ENCODE measurements around the gene PRKAA2. TPM values are rescaled to one million over a fixed set of nuclear protein-coding genes. Genes with fewer than 3 reads are reported as not detected.

PRKAA2 gene
- total and polyA plus RNA-seq, 8 donors, result 1.2 to 4.1 (median 2.1) TPM

GRCh38 chr1:56665384-56665783 lies 20.3 kb downstream of the PRKAA2 start:
- Histone ChIP-seq H3K4me1 (no peaks in the 10 kb centered on the region), H3K36me3 (no peaks in the 10 kb centered on the region), H3K9me3 (no peaks in the 10 kb centered on the region), H3K4me3 (no peak overlapping the region), H3K27ac (no peak overlapping the region), H3K27me3 (no peaks in the 10 kb centered on the region)
- no peak for FAIRE-seq
- intact Hi-C loops (cut with DNase I), result no loop called here
- DNase-seq, result no peak
- no peak for ATAC-seq
- 97 to 100% methylated on average over 1 of the region's 1 CpG for WGBS, 2 donors
- no peak for TF ChIP-seq CTCF (IDR thresholded peaks at IDR 0.05)

GRCh38 chr1:56666112-56666608 lies 21.0 kb downstream of the PRKAA2 start:
- no peak for TF ChIP-seq CTCF (IDR thresholded peaks at IDR 0.05)
- WGBS, 2 donors, result 60 to 71% methylated on average over 3 of the region's 3 CpGs
- H3K4me3 ChIP-seq, result no peak overlapping the region
- FAIRE-seq (no peak), DNase-seq (no peak), ATAC-seq (no peak)
- no peaks in the 10 kb centered on the region for H3K36me3 ChIP-seq
- no peaks in the 10 kb centered on the region for H3K9me3 ChIP-seq
- H3K27me3 ChIP-seq, result no peaks in the 10 kb centered on the region
- no peaks in the 10 kb centered on the region for H3K4me1 ChIP-seq
- no peak overlapping the region for H3K27ac ChIP-seq
- intact Hi-C loops (cut with DNase I), result no loop called here

- FAIRE-seq (no peak), DNase-seq (no peak), ATAC-seq (no peak)
- Histone ChIP-seq H3K27me3 (no peaks in the 10 kb centered on the region), H3K36me3 (no peaks in the 10 kb centered on the region), H3K9me3 (no peaks in the 10 kb centered on the region), H3K27ac (no peak overlapping the region), H3K4me1 (peaks cover 0 to 3% (median 0%) of the 10 kb centered on the region in 3 donors), H3K4me3 (no peak overlapping the region)
- TF ChIP-seq CTCF (IDR thresholded peaks at IDR 0.05), result no peak
- 25 to 26% methylated on average over 2 of the region's 2 CpGs for WGBS, 2 donors
- intact Hi-C loops (cut with DNase I), result no loop called here
Measured at GRCh38 chr1:56670350-56670749, 25.2 kb downstream of the PRKAA2 start.

- Histone ChIP-seq H3K9me3 (no peaks in the 10 kb centered on the region), H3K27ac (no peak overlapping the region), H3K36me3 (no peaks in the 10 kb centered on the region), H3K27me3 (no peaks in the 10 kb centered on the region), H3K4me1 (peaks cover 0 to 3% (median 0%) of the 10 kb centered on the region in 3 donors), H3K4me3 (no peak overlapping the region)
- 92 to 95% methylated on average over 4 of the region's 4 CpGs for WGBS, 2 donors
- DNase-seq (no peak), FAIRE-seq (no peak), ATAC-seq (no peak)
- intact Hi-C loops (cut with DNase I), result no loop called here
- no peak for TF ChIP-seq CTCF (IDR thresholded peaks at IDR 0.05)
Measured at GRCh38 chr1:56671085-56671484, 26.0 kb downstream of the PRKAA2 start.

GRCh38 chr1:56671542-56671941 lies 26.4 kb downstream of the PRKAA2 start:
- no peaks in the 10 kb centered on the region for H3K27me3 ChIP-seq
- no peak for ATAC-seq
- no peak for FAIRE-seq
- DNase-seq, result no peak
- no peak overlapping the region for H3K4me3 ChIP-seq
- H3K9me3 ChIP-seq, result no peaks in the 10 kb centered on the region
- 89 to 93% methylated on average over 2 of the region's 2 CpGs for WGBS, 2 donors
- H3K4me1 ChIP-seq, result peaks cover 0 to 3% (median 0%) of the 10 kb centered on the region in 3 donors
- no peak for TF ChIP-seq CTCF (IDR thresholded peaks at IDR 0.05)
- no peaks in the 10 kb centered on the region for H3K36me3 ChIP-seq
- intact Hi-C loops (cut with DNase I), result no loop called here
- no peak overlapping the region for H3K27ac ChIP-seq
